ENCODE data around the gene TLR9.

DNA sequence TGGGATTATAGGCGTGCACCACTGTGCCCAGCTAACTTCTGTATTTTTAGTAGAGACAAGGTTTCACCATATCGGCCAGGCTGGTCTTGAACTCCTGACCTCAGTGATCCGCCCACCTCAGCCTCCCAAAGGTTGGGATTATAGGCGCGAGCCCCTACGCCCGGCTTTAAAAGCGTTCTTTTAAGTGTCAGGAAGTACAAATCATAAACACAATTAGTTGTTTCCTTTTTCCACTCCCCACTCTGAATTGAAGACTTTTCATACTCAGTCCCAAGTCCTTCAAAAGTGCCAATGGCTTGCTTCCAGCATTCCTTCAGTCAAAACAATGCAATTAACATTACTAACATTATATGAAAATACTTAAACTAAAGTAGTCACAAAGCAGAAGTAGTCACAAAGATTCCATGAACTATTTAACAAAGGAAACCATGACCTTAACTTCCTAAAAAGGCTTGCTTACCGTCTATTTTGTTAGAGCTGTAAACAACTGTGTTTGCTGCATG is 44.9 kb upstream of the TLR9 start:
- TF ChIP-seq POLR2AphosphoS5 (IDR thresholded peaks at IDR 0.05; ENCODE audit: low read depth, low read length) (no peak), POLR2A (IDR thresholded peaks at IDR 0.05; ENCODE audit: low read depth, low read length) (no peak)

Data from GM12892 (cell line).